Vagina (tissue), 2 donors: Measurements from ENCODE around the gene DAB2IP. TPM values are rescaled to one million over a fixed set of nuclear protein-coding genes. Genes with fewer than 3 reads are reported as not detected.

Source experiments
- DNase-seq, 2 donors: peaks; one replicate each; pipeline ENCODE4 v3.0.0-alpha.2; 2017; ENCODE audit errors: extremely low spot score in 2 of 2
- H3K27ac ChIP-seq: fragments of 200-600 bp; sonication (generic); one replicate; pipeline ENCODE4 v1.5.1; 2019
- H3K27me3 ChIP-seq: fragments of 200-600 bp; sonication (generic); one replicate; pipeline ENCODE4 v1.5.1; 2019
- H3K36me3 ChIP-seq, 2 donors: fragments of 200-600 bp; sonication (generic); one replicate each; pipeline ENCODE4 v1.5.1; 2017 to 2019
- H3K4me1 ChIP-seq: fragments of 200-600 bp; sonication (generic); one replicate; pipeline ENCODE4 v1.5.1; 2019
- H3K4me3 ChIP-seq, 2 donors: fragments of 200-600 bp; sonication (generic); 1 replicate in 1 of 2; 2 replicates in 1 of 2; pipeline ENCODE4 v1.5.1; 2016 to 2019
- H3K9me3 ChIP-seq: fragments of 200-600 bp; sonication (generic); one replicate; pipeline ENCODE4 v1.5.1; 2019
- CTCF ChIP-seq, 3 experiments: fragments of 450-650 bp in 2 of 3; fragments of 200-600 bp in 1 of 3; sonication (generic) in 1 of 3; IDR thresholded peaks; one replicate each; pipeline ENCODE4 v1.5.1; 2017 to 2019; ENCODE audit warnings: antibody characterized with exemption in 3 of 3, mild to moderate bottlenecking in 2 of 3, moderate library complexity in 2 of 3
- POLR2A ChIP-seq, 2 donors: fragments of 450-650 bp; IDR thresholded peaks; one replicate each; pipeline ENCODE4 v1.6.1; 2017; ENCODE audit warnings: antibody characterized with exemption in 2 of 2, mild to moderate bottlenecking in 2 of 2, moderate library complexity in 2 of 2
- POLR2AphosphoS5 ChIP-seq, 2 donors: sonication (generic); formaldehyde crosslinking; IDR thresholded peaks; one replicate each; pipeline ENCODE4 v1.9.0; 2017; ENCODE audit warnings: antibody characterized with exemption in 2 of 2, mild to moderate bottlenecking in 2 of 2, low read depth in 1 of 2; ENCODE audit not compliant: insufficient read depth in 1 of 2
- intact Hi-C: fragments of 100-400 bp; cut with DNase I; formaldehyde crosslinking; loops from one replicate; pipeline ENCODE4 v1.15.1; 2023
- total RNA-seq: library from RNA; depleted of rRNA; stranded (reverse); fragments of >200 nt; gene quantifications from one replicate; pipeline ENCODE4 v1.2.3, GENCODE V29; 2016

Gene DAB2IP
- 38.8 TPM for total RNA-seq

DNA sequence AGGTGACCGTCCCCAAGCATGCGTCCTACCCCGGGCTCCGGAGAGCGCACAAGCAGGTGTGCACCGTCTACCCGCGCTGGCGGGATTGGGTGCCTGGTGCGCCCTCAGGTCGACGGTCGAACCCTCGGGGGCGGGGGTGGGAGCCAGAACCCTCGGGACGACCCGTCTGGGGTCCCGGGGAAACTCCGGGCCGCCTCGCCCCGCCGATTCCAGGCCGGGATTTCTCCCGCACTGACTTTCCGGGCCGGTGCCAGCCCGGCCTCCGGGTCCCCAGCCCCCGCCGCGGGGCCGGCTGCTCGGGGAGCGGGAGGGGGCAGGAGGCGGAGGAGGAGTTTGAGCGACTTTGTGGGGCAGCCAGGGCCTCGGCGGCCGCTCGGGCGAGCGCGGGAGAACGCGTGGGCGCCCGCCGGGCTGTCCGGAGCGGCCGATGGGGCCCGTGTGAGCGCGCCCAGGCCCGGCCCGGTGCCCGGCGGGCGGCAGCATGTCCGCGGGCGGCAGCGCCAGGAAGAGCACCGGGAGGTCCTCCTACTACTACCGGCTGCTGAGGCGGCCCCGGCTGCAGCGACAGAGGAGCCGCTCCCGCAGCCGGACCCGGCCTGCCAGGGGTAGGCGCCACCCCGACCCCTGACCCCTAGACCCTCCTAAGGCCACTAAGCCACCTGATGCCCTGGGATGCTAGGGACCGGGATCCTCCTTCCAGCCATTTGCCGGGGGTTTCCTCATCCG, at the start of gene DAB2IP:
Gene DAB2IP (plus strand): TSS at position 340 of the 726 bp plus-strand sequence. CDS start 142 bp downstream, at position 482.
- TF ChIP-seq CTCF (IDR thresholded peaks at IDR 0.05) (no peak), POLR2A (IDR thresholded peaks at IDR 0.05) (peak in 1 of 2 donors; percentile 30), POLR2AphosphoS5 (IDR thresholded peaks at IDR 0.05; ENCODE audit: insufficient read depth in 1 of 2, low read depth in 1 of 2) (peak in 1 of 2 donors; percentile 51)
- intact Hi-C loops, result loop anchor here (5.0 kb wide), 1 partner anchor 36 kb away; no protein-coding TSS in a partner anchor
- no peaks in the 10 kb centered on the region for H3K9me3 ChIP-seq
- no peaks in the 10 kb centered on the region for H3K27me3 ChIP-seq
- peak within 1 kb of the TSS; percentile 73 for H3K27ac ChIP-seq
- no peak for DNase-seq
- H3K36me3 ChIP-seq, result no peaks in the 10 kb centered on the region
- H3K4me1 ChIP-seq, result peaks cover 33% of the 10 kb centered on the region
- H3K4me3 ChIP-seq, result peak within 1 kb of the TSS; percentile 61 to 78

GRCh38 chr9:121603028-121603427, 48.4 kb upstream of the DAB2IP start:
- Histone ChIP-seq H3K4me1 (peaks cover 59% of the 10 kb centered on the region), H3K27ac (no peak overlapping the region), H3K27me3 (no peaks in the 10 kb centered on the region), H3K4me3 (no peak overlapping the region), H3K36me3 (no peaks in the 10 kb centered on the region), H3K9me3 (no peaks in the 10 kb centered on the region)
- intact Hi-C loops, result loop anchor here (5.0 kb wide), 1 partner anchor 46 kb away; no protein-coding TSS in a partner anchor
- DNase-seq, result no peak
- TF ChIP-seq POLR2AphosphoS5 (IDR thresholded peaks at IDR 0.05; ENCODE audit: insufficient read depth in 1 of 2, low read depth in 1 of 2) (no peak), CTCF (IDR thresholded peaks at IDR 0.05) (no peak), POLR2A (IDR thresholded peaks at IDR 0.05) (no peak)

- intact Hi-C loops, result loop anchor here (5.0 kb wide), 1 partner anchor 47 kb away; no protein-coding TSS in a partner anchor
- Histone ChIP-seq H3K27me3 (no peaks in the 10 kb centered on the region), H3K36me3 (no peaks in the 10 kb centered on the region), H3K9me3 (no peaks in the 10 kb centered on the region), H3K4me3 (no peak overlapping the region), H3K27ac (no peak overlapping the region), H3K4me1 (peaks cover 60% of the 10 kb centered on the region)
- TF ChIP-seq CTCF (IDR thresholded peaks at IDR 0.05) (no peak), POLR2A (IDR thresholded peaks at IDR 0.05) (no peak), POLR2AphosphoS5 (IDR thresholded peaks at IDR 0.05; ENCODE audit: insufficient read depth in 1 of 2, low read depth in 1 of 2) (no peak)
- no peak for DNase-seq
Measured at GRCh38 chr9:121604242-121604641, 47.2 kb upstream of the DAB2IP start.

- Histone ChIP-seq H3K36me3 (no peaks in the 10 kb centered on the region), H3K4me1 (peaks cover 62% of the 10 kb centered on the region), H3K4me3 (no peak overlapping the region), H3K27ac (no peak overlapping the region), H3K27me3 (no peaks in the 10 kb centered on the region), H3K9me3 (no peaks in the 10 kb centered on the region)
- DNase-seq, result no peak
- intact Hi-C loops, result loop anchor here (5.0 kb wide), 1 partner anchor 47 kb away; no protein-coding TSS in a partner anchor
- TF ChIP-seq POLR2AphosphoS5 (IDR thresholded peaks at IDR 0.05; ENCODE audit: insufficient read depth in 1 of 2, low read depth in 1 of 2) (no peak), CTCF (IDR thresholded peaks at IDR 0.05) (no peak), POLR2A (IDR thresholded peaks at IDR 0.05) (no peak)
Measured at GRCh38 chr9:121604654-121605053, 46.8 kb upstream of the DAB2IP start.
